Measurements from ENCODE around the gene TENM4.

TENM4 gene

GRCh38 chr11:78791254-78791653 is 649.6 kb downstream of the TENM4 start:
- CTCF ChIA-PET = interaction anchor here (0.5 to 3.9 kb wide), 4 partner anchors 7 to 670 kb away, joined by 3 to 17 read pairs (median 10); partner anchors contain the start of gene TENM4

GRCh38 chr11:78790784-78791183 is 650.0 kb downstream of the TENM4 start:
- POLR2A ChIA-PET = no interaction called here
- H3K4me3 ChIP-seq (ENCODE audit: low read depth, low read length) = no peak overlapping the region
- CTCF ChIA-PET = interaction anchor here (0.5 to 3.9 kb wide), 4 partner anchors 7 to 671 kb away, joined by 3 to 17 read pairs (median 10); partner anchors contain the start of gene TENM4
- H3K36me3 ChIP-seq (ENCODE audit: control insufficient read depth in 2 of 2, insufficient read depth in 1 of 2, low read length in 2 of 2) = no peaks in the 10 kb centered on the region
- no peaks in the 10 kb centered on the region for H3K9me3 ChIP-seq (ENCODE audit: control insufficient read depth, insufficient read depth, low read depth, low read length)
- H3K4me1 ChIP-seq (ENCODE audit: control insufficient read depth, insufficient read depth, low read length) = no peaks in the 10 kb centered on the region
- no peak overlapping the region for H3K27ac ChIP-seq (ENCODE audit: extremely low read depth, low read depth, low read length)
- TF ChIP-seq MYNN (tag by site-specific recombination; IDR thresholded peaks at IDR 0.05; ENCODE audit: borderline replicate concordance) (no peak), ZNF221 (tag by site-specific recombination; IDR thresholded peaks at IDR 0.05; ENCODE audit: borderline replicate concordance) (no peak), ZNF664 (tag by site-specific recombination; IDR thresholded peaks at IDR 0.05) (no peak), ZNF223 (tag by site-specific recombination; IDR thresholded peaks at IDR 0.05) (no peak), ZNF660 (tag by site-specific recombination; IDR thresholded peaks at IDR 0.05) (no peak), ZNF596 (tag by site-specific recombination; IDR thresholded peaks at IDR 0.05) (no peak), ZNF768 (tag by site-specific recombination; IDR thresholded peaks at IDR 0.05) (no peak), ZXDB (tag by site-specific recombination; IDR thresholded peaks at IDR 0.05) (no peak), ZNF701 (tag by site-specific recombination; IDR thresholded peaks at IDR 0.05) (no peak), GLIS2 (tag by site-specific recombination; IDR thresholded peaks at IDR 0.05) (no peak), ZNF645 (tag by site-specific recombination; IDR thresholded peaks at IDR 0.05) (no peak), ZNF146 (tag by site-specific recombination; IDR thresholded peaks at IDR 0.05) (no peak), ZBTB10 (tag by site-specific recombination; IDR thresholded peaks at IDR 0.05) (no peak)

More at GRCh38 chr11:78791254-78791653, 649.6 kb downstream of the TENM4 start:
- POLR2A ChIA-PET = no interaction called here
- no peaks in the 10 kb centered on the region for H3K36me3 ChIP-seq (ENCODE audit: control insufficient read depth in 2 of 2, insufficient read depth in 1 of 2, low read length in 2 of 2)
- H3K4me1 ChIP-seq (ENCODE audit: control insufficient read depth, insufficient read depth, low read length) = no peaks in the 10 kb centered on the region
- H3K27ac ChIP-seq (ENCODE audit: extremely low read depth, low read depth, low read length) = no peak overlapping the region
- no peak overlapping the region for H3K4me3 ChIP-seq (ENCODE audit: low read depth, low read length)
- TF ChIP-seq REPIN1 (tag by site-specific recombination; IDR thresholded peaks at IDR 0.05; ENCODE audit: low read depth) (no peak), ZNF155 (tag by site-specific recombination; IDR thresholded peaks at IDR 0.05) (no peak), ZNF529 (tag by site-specific recombination; IDR thresholded peaks at IDR 0.05; ENCODE audit: insufficient replicate concordance) (no peak), ZNF530 (tag by site-specific recombination; IDR thresholded peaks at IDR 0.05; ENCODE audit: low read depth) (no peak), MYNN (tag by site-specific recombination; IDR thresholded peaks at IDR 0.05; ENCODE audit: borderline replicate concordance) (no peak), ZNF626 (tag by site-specific recombination; IDR thresholded peaks at IDR 0.05) (no peak), SP7 (tag by site-specific recombination; IDR thresholded peaks at IDR 0.05) (no peak), ZEB2 (tag by site-specific recombination; IDR thresholded peaks at IDR 0.05) (no peak), ZNF132 (tag by site-specific recombination; IDR thresholded peaks at IDR 0.05; ENCODE audit: borderline replicate concordance) (no peak), ZNF157 (tag by site-specific recombination; IDR thresholded peaks at IDR 0.05) (no peak), ZNF501 (tag by site-specific recombination; IDR thresholded peaks at IDR 0.05) (no peak), ZFP37 (tag by site-specific recombination; IDR thresholded peaks at IDR 0.05) (no peak), ZNF341 (tag by site-specific recombination; IDR thresholded peaks at IDR 0.05; ENCODE audit: low read depth) (no peak), PRDM4 (tag by site-specific recombination; IDR thresholded peaks at IDR 0.05) (no peak), ZNF335 (tag by site-specific recombination; conservative IDR thresholded peaks at IDR 0.05) (no peak), ZBTB11 (tag by site-specific recombination; conservative IDR thresholded peaks at IDR 0.05; ENCODE audit: low read depth) (no peak), ZNF560 (tag by site-specific recombination; IDR thresholded peaks at IDR 0.05; ENCODE audit: borderline replicate concordance) (no peak)
- no peaks in the 10 kb centered on the region for H3K9me3 ChIP-seq (ENCODE audit: control insufficient read depth, insufficient read depth, low read depth, low read length)
